PC-9 (cell line): ENCODE results near the gene SYTL5. TPM values are rescaled to one million over a fixed set of nuclear protein-coding genes. Genes with fewer than 3 reads are reported as not detected.

ENCODE experiments used
- BruUV-seq: library from RNA; stranded (reverse); fragments of 400-500 nt; replicated peaks from 2 replicates; lab custom pipeline; 2021; lab: Mats Ljungman, UMichigan
- CTCF ChIA-PET: fragments of 300-600 bp; sonication (Branson Sonifier 250); formaldehyde crosslinking; loops from one replicate; lab custom pipeline; 2022; ENCODE audit warnings: antibody characterized with exemption; lab: Charles Lee
- POLR2A ChIA-PET: fragments of 300-600 bp; sonication (Branson Sonifier 250); formaldehyde crosslinking; loops from one replicate; lab custom pipeline; 2022; ENCODE audit warnings: antibody characterized with exemption; ENCODE audit not compliant: unreplicated experiment; lab: Charles Lee
- DNase-seq, 2 experiments: peaks; one replicate each; pipeline versions ENCODE4 v3.0.0 to v3.0.0-alpha.2; 2015 to 2022; ENCODE audit warnings: mixed read lengths in 1 of 2
- H2AFZ ChIP-seq: fragments of 200-600 bp; sonication (generic); 2 replicates; pipeline ENCODE4 v1.8.1; 2017; ENCODE audit warnings: antibody characterized with exemption
- H3F3A ChIP-seq: fragments of 200-600 bp; sonication (generic); 2 replicates; pipeline ENCODE4 v1.8.1; 2017; ENCODE audit warnings: antibody characterized with exemption, mild to moderate bottlenecking, low read depth; ENCODE audit not compliant: insufficient read depth
- H3K27ac ChIP-seq: fragments of 200-600 bp; sonication (generic); 2 replicates; pipeline ENCODE4 v1.6.1; 2016; ENCODE audit warnings: mixed run types
- H3K27me3 ChIP-seq: fragments of 200-600 bp; sonication (generic); 2 replicates; pipeline ENCODE4 v1.6.1; 2016; ENCODE audit warnings: low read depth, mixed run types; ENCODE audit not compliant: insufficient read depth
- H3K36me3 ChIP-seq: fragments of 200-600 bp; sonication (generic); 2 replicates; pipeline ENCODE4 v1.6.1; 2016; ENCODE audit warnings: low read depth, mixed run types
- H3K4me1 ChIP-seq: fragments of 200-600 bp; sonication (generic); replicated peaks from 2 replicates; pipeline ENCODE4 v1.6.1; 2016; ENCODE audit warnings: mixed run types; ENCODE audit not compliant: insufficient read depth
- H3K4me2 ChIP-seq: fragments of 200-600 bp; sonication (generic); 2 replicates; pipeline ENCODE4 v1.6.1; 2017; ENCODE audit warnings: mixed run types
- H3K4me3 ChIP-seq: fragments of 200-600 bp; sonication (generic); 2 replicates; pipeline ENCODE4 v1.6.1; 2016; ENCODE audit warnings: mixed run types
- H3K79me2 ChIP-seq: fragments of 200-600 bp; sonication (generic); 2 replicates; pipeline ENCODE4 v1.6.1; 2017; ENCODE audit warnings: low read depth, mixed run types
- H3K9me2 ChIP-seq: fragments of 200-600 bp; sonication (generic); 2 replicates; pipeline ENCODE4 v1.8.1; 2017; ENCODE audit warnings: mild to moderate bottlenecking; ENCODE audit not compliant: insufficient read depth
- H3K9me3 ChIP-seq: fragments of 200-600 bp; sonication (generic); 2 replicates; pipeline ENCODE4 v1.8.1; 2016; ENCODE audit warnings: low read depth; ENCODE audit not compliant: insufficient read depth
- H4K20me1 ChIP-seq: fragments of 200-600 bp; sonication (generic); 2 replicates; pipeline ENCODE4 v1.8.1; 2017; ENCODE audit not compliant: insufficient read depth
- CTCF ChIP-seq: fragments of 200-600 bp; sonication (generic); conservative IDR thresholded peaks from 2 replicates; pipeline ENCODE4 v1.6.1; 2017; ENCODE audit warnings: mixed run types, antibody characterized with exemption, mild to moderate bottlenecking, moderate library complexity
- EZH2 ChIP-seq: fragments of 200-600 bp; sonication (generic); IDR thresholded peaks from 2 replicates; pipeline ENCODE4 v1.8.0; 2017; ENCODE audit warnings: antibody characterized with exemption, low read depth
- intact Hi-C: fragments of 100-400 bp; cut with micrococcal nuclease; formaldehyde crosslinking; loops from one replicate; pipeline ENCODE4 v1.10.0; 2022; ENCODE audit not compliant: unreplicated experiment
- total RNA-seq: library from RNA; stranded (reverse); gene quantifications from 2 replicates; pipeline ENCODE4 v1.2.3, GENCODE V29; 2021

Gene SYTL5
- total RNA-seq, 1 experiment from 2014 or later: not detected

- no TSS peak for BruUV-seq
- Histone ChIP-seq H3F3A (no peaks in the 10 kb centered on the region), H3K79me2 (no peaks in the 10 kb centered on the region), H3K27ac (no peak overlapping the region), H2AFZ (no peak overlapping the region), H3K4me2 (no peak overlapping the region), H3K4me1 (no peaks in the 10 kb centered on the region), H3K9me2 (no peaks in the 10 kb centered on the region), H3K4me3 (no peak overlapping the region), H3K9me3 (no peaks in the 10 kb centered on the region), H3K36me3 (no peaks in the 10 kb centered on the region), H4K20me1 (no peaks in the 10 kb centered on the region), H3K27me3 (no peaks in the 10 kb centered on the region)
- DNase-seq: no peak
- CTCF ChIA-PET: no interaction called here
- POLR2A ChIA-PET: no interaction called here
- intact Hi-C loops: no loop called here
- no peak for TF ChIP-seq CTCF
- no peak for TF ChIP-seq EZH2
Observed at GRCh38 chrX:38044701-38045100, 38.3 kb downstream of the SYTL5 start.

GRCh38 chrX:38045538-38046096, 39.3 kb downstream of the SYTL5 start:
- no TSS peak for BruUV-seq
- no peaks in the 10 kb centered on the region for H3K9me3 ChIP-seq
- no peak overlapping the region for H3K4me3 ChIP-seq
- no peaks in the 10 kb centered on the region for H4K20me1 ChIP-seq
- H3K27ac ChIP-seq: no peak overlapping the region
- no peaks in the 10 kb centered on the region for H3F3A ChIP-seq
- TF ChIP-seq CTCF (no peak), EZH2 (no peak)
- no peak overlapping the region for H2AFZ ChIP-seq
- no peaks in the 10 kb centered on the region for H3K9me2 ChIP-seq
- ChIA-PET CTCF (no interaction called here), POLR2A (no interaction called here)
- H3K4me2 ChIP-seq: no peak overlapping the region
- no peaks in the 10 kb centered on the region for H3K4me1 ChIP-seq
- no peaks in the 10 kb centered on the region for H3K36me3 ChIP-seq
- H3K27me3 ChIP-seq: no peaks in the 10 kb centered on the region
- no peak for DNase-seq
- no peaks in the 10 kb centered on the region for H3K79me2 ChIP-seq
- intact Hi-C loops: no loop called here

GRCh38 chrX:38048886-38049285, 42.5 kb downstream of the SYTL5 start:
- H3K4me3 ChIP-seq: no peak overlapping the region
- BruUV-seq: no TSS peak
- ChIA-PET POLR2A (no interaction called here), CTCF (no interaction called here)
- no peaks in the 10 kb centered on the region for H3F3A ChIP-seq
- no peak overlapping the region for H3K27ac ChIP-seq
- intact Hi-C loops: no loop called here
- no peaks in the 10 kb centered on the region for H3K4me1 ChIP-seq
- no peak overlapping the region for H2AFZ ChIP-seq
- no peaks in the 10 kb centered on the region for H3K9me3 ChIP-seq
- DNase-seq: no peak
- H4K20me1 ChIP-seq: no peaks in the 10 kb centered on the region
- no peaks in the 10 kb centered on the region for H3K36me3 ChIP-seq
- H3K79me2 ChIP-seq: no peaks in the 10 kb centered on the region
- TF ChIP-seq EZH2: no peak
- no peak for TF ChIP-seq CTCF
- no peaks in the 10 kb centered on the region for H3K27me3 ChIP-seq
- no peak overlapping the region for H3K4me2 ChIP-seq
- no peaks in the 10 kb centered on the region for H3K9me2 ChIP-seq
